Dermis blood vessel endothelial cell (primary cell): ENCODE data around the gene C12orf54. TPM values are rescaled to one million over a fixed set of nuclear protein-coding genes. Genes with fewer than 3 reads are reported as not detected.
"Not testable (repeated sequence)": the region's sequence is repeated elsewhere in the genome, so short reads cannot be mapped to it uniquely, and the experiment has no call there.

Source experiments
- DNase-seq: peaks from one replicate; pipeline ENCODE4 v3.0.0; 2010
- total RNA-seq: library from RNA; depleted of rRNA; stranded (reverse); fragments of >200 nt; gene quantifications from 2 replicates; pipeline ENCODE4 v1.2.3, GENCODE V29; 2014

Gene C12orf54
- total RNA-seq, 1 donor from 2014 or later, result not detected

DNA sequence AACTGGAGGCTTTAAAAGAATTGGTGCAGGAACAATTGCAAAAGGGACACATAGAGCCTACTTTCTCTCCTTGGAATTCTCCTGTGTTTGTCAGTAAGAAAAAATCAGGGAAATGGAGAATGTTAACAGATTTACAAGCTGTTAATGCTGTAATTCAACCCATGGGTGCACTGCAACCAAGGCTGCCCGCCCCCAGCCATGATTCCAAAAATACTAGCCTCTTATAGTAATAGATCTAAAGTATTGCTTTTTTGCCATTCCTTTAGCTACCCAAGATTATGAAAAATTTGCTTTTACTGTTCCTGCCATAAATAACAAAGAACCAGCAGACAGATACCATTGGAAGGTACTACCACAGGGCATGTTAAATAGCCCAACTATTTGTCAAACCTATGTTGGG, 27.8 kb downstream of the C12orf54 start:
- no peak for DNase-seq

GRCh38 chr12:48512855-48513254, 30.6 kb downstream of the C12orf54 start:
- no peak for DNase-seq

DNA sequence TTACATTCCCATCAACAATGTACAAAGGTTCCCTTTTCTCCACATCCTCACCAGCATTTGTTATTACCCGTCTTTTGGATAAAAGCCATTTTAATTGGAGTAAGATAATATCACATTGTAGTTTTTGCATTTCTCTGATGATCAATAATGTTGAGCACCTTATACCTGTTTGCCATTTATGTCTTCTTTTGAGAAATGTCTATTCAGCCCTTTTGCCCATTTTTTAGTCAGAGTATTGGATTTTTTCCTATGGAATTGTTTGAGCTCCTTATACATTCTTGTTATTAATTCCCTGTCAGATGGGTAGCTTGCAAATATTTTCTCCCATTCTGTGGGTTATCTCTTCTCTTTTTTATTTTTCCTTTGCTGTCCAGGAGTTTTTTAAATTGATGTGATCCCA, 32.4 kb downstream of the C12orf54 start:
- no peak for DNase-seq

DNA sequence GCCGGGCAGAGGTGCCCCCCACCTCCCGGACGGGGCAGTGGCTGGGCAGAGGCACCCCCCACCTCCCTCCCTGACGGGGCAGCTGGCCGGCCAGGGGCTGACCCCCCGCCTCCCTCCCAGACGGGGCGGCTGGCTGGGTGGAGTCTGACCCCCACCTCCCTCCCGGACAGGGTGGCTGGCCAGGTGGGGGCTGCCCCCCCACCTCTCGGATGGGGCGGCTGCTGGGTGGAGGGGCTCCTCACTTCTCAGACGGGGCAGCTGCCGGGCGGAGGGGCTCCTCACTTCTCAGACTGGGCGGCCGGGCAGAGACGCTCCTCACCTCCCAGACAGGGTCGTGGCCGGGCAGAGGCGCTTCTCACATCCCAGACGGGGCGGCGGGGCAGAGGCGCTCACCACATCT, 38.1 kb downstream of the C12orf54 start:
- DNase-seq, result not testable (repeated sequence)

- DNase-seq, result no peak
Measured at GRCh38 chr12:48525332-48525731, 43.0 kb downstream of the C12orf54 start, which contains the start of gene OR8S1. TSS of gene OR8S1 (plus strand) at chr12:48525632. CDS start at chr12:48525632, 0 bp downstream.

DNA sequence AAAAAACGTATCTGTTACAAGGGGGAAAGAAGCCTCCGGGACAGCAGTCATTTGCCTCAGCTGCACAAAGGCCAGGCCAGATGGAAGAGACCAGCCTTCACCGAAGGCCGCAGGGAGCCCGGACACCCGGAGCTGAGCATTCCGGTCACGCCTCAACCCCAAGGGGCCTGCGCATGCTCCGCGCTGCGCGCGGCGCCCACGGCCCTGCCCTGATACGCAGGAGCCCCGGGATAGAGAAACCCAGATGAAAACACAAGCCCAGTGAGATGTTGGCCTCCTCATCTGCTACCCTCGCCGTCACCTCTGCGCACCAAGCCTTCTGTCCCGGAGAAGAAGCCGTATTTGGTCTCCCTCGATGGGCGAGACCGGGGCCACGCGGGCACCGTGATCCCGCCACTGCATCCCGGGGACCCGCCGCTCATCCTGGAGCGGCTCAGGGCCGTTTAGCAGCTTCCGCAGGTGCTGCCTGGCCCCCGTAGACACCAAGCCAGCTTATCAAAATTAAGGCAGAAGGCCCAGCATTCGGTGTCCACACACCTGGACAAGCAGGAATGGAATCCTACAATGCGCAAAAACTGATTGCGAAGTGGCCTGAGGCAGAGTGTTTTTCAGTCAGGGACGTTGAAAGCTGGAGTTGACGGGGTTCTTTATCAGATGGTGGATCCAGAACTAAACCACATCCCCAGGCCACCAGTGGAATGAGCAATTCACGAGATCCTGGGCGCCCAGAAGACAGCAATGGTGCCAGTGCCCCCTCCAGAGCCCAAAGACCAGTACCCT, 45.8 kb downstream of the C12orf54 start:
- no peak for DNase-seq

DNA sequence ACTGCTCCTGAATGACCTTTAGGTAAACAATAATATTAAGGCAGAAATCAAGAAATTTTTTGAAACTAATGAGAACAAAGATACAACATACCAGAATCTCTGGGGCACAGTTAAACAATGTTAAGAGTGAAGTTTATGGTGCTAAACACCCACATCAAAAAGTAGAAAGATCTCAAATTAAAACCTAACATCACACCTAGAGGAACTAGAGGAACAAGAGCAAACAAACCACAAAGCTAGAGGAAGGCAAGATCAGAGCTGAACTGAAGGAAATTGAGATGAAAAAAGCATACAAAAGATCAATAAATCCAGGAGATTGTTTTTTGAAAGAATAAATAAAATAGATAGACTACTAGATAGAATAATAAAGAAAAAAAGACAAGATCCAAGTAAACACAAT, 50.3 kb downstream of the C12orf54 start:
- no peak for DNase-seq

DNA sequence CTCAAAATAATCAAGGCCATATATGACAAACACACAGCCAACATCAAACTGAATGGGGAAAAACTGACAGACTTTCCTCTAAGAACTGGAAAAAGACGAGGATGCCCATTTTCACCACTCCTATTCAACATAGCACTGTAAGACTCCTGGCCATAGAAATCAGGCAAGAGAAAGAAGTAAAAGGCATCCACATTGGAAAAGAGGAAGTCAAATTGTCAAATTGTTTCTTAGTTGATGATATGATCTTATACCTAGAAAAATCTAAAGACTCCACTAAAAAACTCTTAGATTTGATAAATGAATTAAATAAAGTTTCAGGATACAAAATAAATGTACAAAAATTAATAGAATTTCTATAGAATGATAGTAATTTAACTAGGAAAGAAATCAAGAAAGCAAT, 54.3 kb downstream of the C12orf54 start:
- DNase-seq, result no peak

DNA sequence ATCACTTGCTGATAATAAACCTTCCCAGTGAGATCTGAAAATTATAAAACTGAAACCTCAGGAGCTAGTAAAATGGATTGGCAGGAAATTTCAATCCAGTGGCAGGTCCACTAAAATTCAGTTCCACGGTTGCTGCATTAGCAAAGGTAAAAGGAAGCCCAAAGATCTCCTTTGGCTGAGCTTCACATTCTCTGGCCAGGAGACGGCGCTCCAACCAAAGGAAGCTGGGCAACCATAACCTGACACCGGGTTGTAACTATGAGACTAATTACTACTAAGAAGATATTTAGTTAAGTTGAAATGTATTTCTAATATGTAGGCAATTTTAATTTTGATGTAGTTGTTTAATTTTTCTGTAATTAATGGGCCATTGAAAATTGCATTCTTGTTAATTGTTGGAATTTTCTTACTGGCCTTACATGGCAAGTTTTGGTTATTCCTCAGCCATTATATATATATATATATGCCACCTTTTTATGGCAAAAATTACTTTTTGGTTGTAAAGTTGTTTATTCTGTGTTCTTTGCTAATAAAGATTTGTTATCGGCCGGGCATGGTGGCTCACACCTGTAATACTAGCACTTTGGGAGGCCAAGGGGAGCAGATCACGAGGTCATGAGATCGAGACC, 60.1 kb downstream of the C12orf54 start:
- peak; percentile 64 for DNase-seq

GRCh38 chr12:48545833-48546469, 63.7 kb downstream of the C12orf54 start:
- no peak for DNase-seq

Other genes starting within 250 kb of the C12orf54 start
- gene ZNF641, start 131.6 kb upstream of the C12orf54 start, total RNA-seq, result 3.1 and 4.3 TPM in 2 replicates
- not detected in 2 replicates for gene ANP32D, start 9.9 kb upstream of the C12orf54 start, total RNA-seq
- not detected in 2 replicates for gene OR8S1, start 43.1 kb downstream of the C12orf54 start, total RNA-seq
- not detected in 2 replicates for gene LALBA, start 87.5 kb downstream of the C12orf54 start, total RNA-seq
- 55.8 and 63.0 TPM in 2 replicates for gene KANSL2, start 199.7 kb downstream of the C12orf54 start, total RNA-seq
- 25.9 and 28.3 TPM in 2 replicates for gene CCNT1, start 234.2 kb downstream of the C12orf54 start, total RNA-seq